Mesenchymal stem cell (in vitro differentiated cells and primary cell): ENCODE results near the gene HNRNPH3. TPM values are rescaled to one million over a fixed set of nuclear protein-coding genes. Genes with fewer than 3 reads are reported as not detected.
A peak's percentile ranks its signal among the peaks of the same experiment; 100 is the strongest.

Source experiments
- DNase-seq: peaks from one replicate; pipeline ENCODE4 v3.0.0-alpha.2; 2013
- H2AFZ ChIP-seq: one replicate; pipeline ENCODE4 v1.6.1; 2013; ENCODE audit warnings: low read depth, mild to moderate bottlenecking, control low read depth, inconsistent platforms, low read length, moderate library complexity
- H2AK5ac ChIP-seq: 2 replicates; pipeline ENCODE4 v1.6.1; 2013; ENCODE audit warnings: low read length, moderate library complexity, mild to moderate bottlenecking, inconsistent platforms; ENCODE audit not compliant: severe bottlenecking
- H2BK120ac ChIP-seq: one replicate; pipeline ENCODE4 v1.6.1; 2013; ENCODE audit warnings: low read depth, mild to moderate bottlenecking, inconsistent platforms, low read length, moderate library complexity
- H2BK12ac ChIP-seq, 2 experiments: one replicate each; pipeline ENCODE4 v1.6.1; 2013; ENCODE audit warnings: inconsistent platforms in 2 of 2, low read length in 2 of 2, mild to moderate bottlenecking in 2 of 2, moderate library complexity in 2 of 2, control low read depth in 1 of 2
- H2BK15ac ChIP-seq: one replicate; pipeline ENCODE4 v1.6.1; 2013; ENCODE audit warnings: mild to moderate bottlenecking, low read depth, inconsistent platforms; ENCODE audit not compliant: poor library complexity, severe bottlenecking
- H2BK5ac ChIP-seq: 2 replicates; pipeline ENCODE4 v1.6.1; 2013; ENCODE audit warnings: low read depth, mild to moderate bottlenecking, low read length, control low read depth, inconsistent platforms; ENCODE audit not compliant: poor library complexity, severe bottlenecking
- H3K14ac ChIP-seq, 2 experiments: one replicate each; pipeline ENCODE4 v1.6.1; 2013; ENCODE audit warnings: inconsistent platforms in 2 of 2, low read length in 2 of 2, control low read depth in 1 of 2, mild to moderate bottlenecking in 1 of 2, moderate library complexity in 1 of 2
- H3K18ac ChIP-seq, 2 experiments: one replicate each; pipeline ENCODE4 v1.6.1; 2013; ENCODE audit warnings: inconsistent platforms in 2 of 2, low read length in 2 of 2, control low read depth in 1 of 2, low read depth in 1 of 2, mild to moderate bottlenecking in 1 of 2
- H3K23ac ChIP-seq, 2 experiments: one replicate each; pipeline ENCODE4 v1.6.1; 2013; ENCODE audit warnings: inconsistent platforms in 2 of 2, low read length in 2 of 2, mild to moderate bottlenecking in 2 of 2, moderate library complexity in 2 of 2, control low read depth in 1 of 2
- H3K27ac ChIP-seq: 2 replicates; pipeline ENCODE4 v1.5.1; 2013; ENCODE audit warnings: mild to moderate bottlenecking, moderate library complexity, low read length, control low read depth, inconsistent platforms; ENCODE audit not compliant: poor library complexity, severe bottlenecking
- H3K27me3 ChIP-seq, 2 experiments: 2 replicates each; pipeline versions ENCODE4 v1.6.1 to v1.7.0; 2013; ENCODE audit warnings: low read length in 2 of 2, mild to moderate bottlenecking in 2 of 2, moderate library complexity in 2 of 2, control low read depth in 1 of 2, inconsistent platforms in 1 of 2; ENCODE audit not compliant: control insufficient read depth in 1 of 2, insufficient read depth in 1 of 2
- H3K36me3 ChIP-seq, 2 experiments: 2 replicates each; pipeline versions ENCODE4 v1.6.1 to v1.7.0; 2013; ENCODE audit warnings: low read length in 2 of 2, control low read depth in 1 of 2, inconsistent platforms in 1 of 2, low read depth in 1 of 2, mild to moderate bottlenecking in 1 of 2; ENCODE audit not compliant: insufficient read depth in 2 of 2, control insufficient read depth in 1 of 2
- H3K4ac ChIP-seq, 2 experiments: one replicate each; pipeline ENCODE4 v1.6.1; 2013; ENCODE audit warnings: inconsistent platforms in 2 of 2, low read length in 2 of 2, mild to moderate bottlenecking in 2 of 2, moderate library complexity in 2 of 2, control low read depth in 1 of 2, low read depth in 1 of 2
- H3K4me1 ChIP-seq: 2 replicates; pipeline ENCODE4 v1.6.1; 2013; ENCODE audit warnings: low read depth, low read length, control low read depth; ENCODE audit not compliant: control insufficient read depth, insufficient read depth
- H3K4me2 ChIP-seq: 2 replicates; pipeline ENCODE4 v1.6.1; 2013; ENCODE audit warnings: low read length, mild to moderate bottlenecking, inconsistent platforms; ENCODE audit not compliant: poor library complexity, severe bottlenecking
- H3K4me3 ChIP-seq, 2 experiments: 2 replicates each; pipeline versions ENCODE4 v1.5.1 to v1.7.0; 2013; ENCODE audit warnings: low read length in 2 of 2, mild to moderate bottlenecking in 2 of 2, control low read depth in 1 of 2, low read depth in 1 of 2; ENCODE audit not compliant: insufficient read depth in 1 of 2
- H3K79me1 ChIP-seq: replicated peaks from 2 replicates; pipeline ENCODE4 v1.6.1; 2013; ENCODE audit warnings: mild to moderate bottlenecking, control low read depth, low read length, inconsistent platforms; ENCODE audit not compliant: poor library complexity, severe bottlenecking
- H3K9ac ChIP-seq: 2 replicates; pipeline ENCODE4 v1.7.0; 2013; ENCODE audit warnings: mild to moderate bottlenecking, low read length, moderate library complexity
- H3K9me3 ChIP-seq: 2 replicates; pipeline ENCODE4 v1.7.0; 2013; ENCODE audit warnings: mild to moderate bottlenecking, low read length; ENCODE audit not compliant: control insufficient read depth
- H4K8ac ChIP-seq: one replicate; pipeline ENCODE4 v1.6.1; 2013; ENCODE audit warnings: inconsistent platforms, mild to moderate bottlenecking, low read length, moderate library complexity
- H4K91ac ChIP-seq: one replicate; pipeline ENCODE4 v1.6.1; 2013; ENCODE audit warnings: mild to moderate bottlenecking, low read length, inconsistent platforms
- WGBS: methylation state at CpG from one replicate; pipeline ENCODE4 v1.1.7; 2013; ENCODE audit warnings: mixed read lengths; 5-methylcytosine and 5-hydroxymethylcytosine counted together
- polyA plus RNA-seq, 2 experiments: library from polyadenylated mRNA; stranded (reverse); fragments of 200-250 nt; gene quantifications; one replicate each; pipeline ENCODE4 v1.2.3, GENCODE V29; 2013

HNRNPH3 gene
- 81.8 TPM for polyA plus RNA-seq (2013, experiment 1 of 2)
- polyA plus RNA-seq (2013, experiment 2 of 2), result 81.2 TPM

- under 1% methylated on average over 67 of the region's 73 CpGs for WGBS
- peaks cover 3% of the 10 kb centered on the region for H3K4me1 ChIP-seq
- peak within 1 kb of the TSS in 1 of 2 experiments; percentile 95 for H3K23ac ChIP-seq
- peak within 1 kb of the TSS; percentile 39 to 89 for H3K14ac ChIP-seq
- peak within 1 kb of the TSS; percentile 86 to 96 for H3K4ac ChIP-seq
- peak within 1 kb of the TSS; percentile 80 for H2BK120ac ChIP-seq
- H4K91ac ChIP-seq, result peak within 1 kb of the TSS; percentile 100
- peak within 1 kb of the TSS; percentile 99 for H3K27ac ChIP-seq
- H2AFZ ChIP-seq, result peak within 1 kb of the TSS; percentile 43
- peak within 1 kb of the TSS; percentile 85 for H2AK5ac ChIP-seq
- peak within 1 kb of the TSS; percentile 96 for H2BK5ac ChIP-seq
- no peaks in the 10 kb centered on the region for H3K9me3 ChIP-seq
- H3K9ac ChIP-seq, result peak within 1 kb of the TSS; percentile 100
- peaks cover 8% of the 10 kb centered on the region for H3K79me1 ChIP-seq
- peak within 1 kb of the TSS; percentile 80 for H2BK15ac ChIP-seq
- H4K8ac ChIP-seq, result peak within 1 kb of the TSS; percentile 95
- H3K18ac ChIP-seq, result peak within 1 kb of the TSS; percentile 93
- peaks cover 0 to 10% of the 10 kb centered on the region in 2 experiments for H3K36me3 ChIP-seq
- DNase-seq, result peak; percentile 97
- peak within 1 kb of the TSS; percentile 70 to 96 for H3K4me3 ChIP-seq
- peak within 1 kb of the TSS; percentile 72 for H3K4me2 ChIP-seq
- H2BK12ac ChIP-seq, result peak within 1 kb of the TSS; percentile 50 to 66
- H3K27me3 ChIP-seq, result no peaks in the 10 kb centered on the region
Observed at GRCh38 chr10:68331455-68332258, at the start of gene HNRNPH3. Gene HNRNPH3, plus strand, starts transcription at chr10:68332064. Its CDS starts 5,158 bp downstream, at chr10:68337222.

DNA sequence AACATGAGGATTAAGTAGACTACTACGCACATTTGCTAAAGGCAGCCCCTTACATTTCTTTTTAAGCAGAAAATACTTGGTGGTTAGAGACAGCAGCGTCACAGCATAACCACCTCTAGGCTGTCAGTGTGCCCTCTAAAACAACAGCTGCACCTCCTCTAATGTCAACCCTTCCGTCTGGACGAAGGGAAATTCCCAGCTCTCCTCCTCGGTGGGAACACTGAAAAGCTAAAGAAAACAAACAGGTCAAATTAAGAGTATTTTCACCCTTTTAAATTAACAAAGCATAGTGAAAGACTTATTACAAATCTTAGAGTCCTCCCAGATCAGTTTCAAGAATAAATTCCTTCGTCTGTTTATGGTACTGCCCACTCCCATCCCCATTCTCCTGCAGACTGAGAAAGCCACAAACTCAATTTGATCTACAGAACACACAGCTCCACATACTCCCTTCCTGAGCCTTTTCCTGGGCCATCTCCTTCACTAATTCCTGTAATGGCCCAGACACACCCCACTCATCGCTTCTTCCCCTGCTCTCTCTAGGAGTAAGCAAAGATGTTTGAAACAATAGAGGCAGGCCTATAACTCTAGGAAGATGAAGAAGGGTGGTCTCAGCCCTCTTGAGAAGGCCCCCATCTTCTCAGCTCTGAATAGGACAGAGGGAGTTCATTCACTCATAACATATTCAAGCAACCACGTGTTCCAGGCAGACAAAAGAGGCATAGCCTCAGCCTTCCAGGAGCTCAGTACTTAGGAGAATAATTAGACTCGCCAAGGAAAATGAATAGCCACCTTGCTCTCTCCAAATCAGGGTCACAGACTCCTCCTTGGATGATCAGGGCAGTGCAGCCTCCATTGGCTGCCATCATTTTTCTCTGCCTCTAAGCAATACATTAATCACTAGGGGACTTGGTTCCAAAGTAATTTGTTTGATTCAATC, 47.5 kb upstream of the HNRNPH3 start:
- H3K27me3 ChIP-seq, result no peaks in the 10 kb centered on the region
- 51% methylated on average over 9 of the region's 9 CpGs for WGBS
- H3K23ac ChIP-seq, result no peak overlapping the region
- H3K79me1 ChIP-seq, result no peaks in the 10 kb centered on the region
- no peak overlapping the region for H3K4me3 ChIP-seq
- H4K91ac ChIP-seq, result no peak overlapping the region
- H3K18ac ChIP-seq, result no peak overlapping the region
- peak; percentile 67 for DNase-seq
- no peak overlapping the region for H2BK120ac ChIP-seq
- H3K9ac ChIP-seq, result no peak overlapping the region
- H2BK12ac ChIP-seq, result no peak overlapping the region
- H2AFZ ChIP-seq, result no peak overlapping the region
- H3K9me3 ChIP-seq, result no peaks in the 10 kb centered on the region
- H2AK5ac ChIP-seq, result no peak overlapping the region
- peaks cover 0 to 3% of the 10 kb centered on the region in 2 experiments for H3K36me3 ChIP-seq
- no peak overlapping the region for H3K4ac ChIP-seq
- H3K27ac ChIP-seq, result no peak overlapping the region
- H2BK15ac ChIP-seq, result no peak overlapping the region
- no peak overlapping the region for H2BK5ac ChIP-seq
- H3K14ac ChIP-seq, result no peak overlapping the region
- H3K4me2 ChIP-seq, result no peak overlapping the region
- peaks cover 1% of the 10 kb centered on the region for H3K4me1 ChIP-seq
- H4K8ac ChIP-seq, result no peak overlapping the region

- no peak overlapping the region for H4K8ac ChIP-seq
- no peak overlapping the region for H3K14ac ChIP-seq
- H3K36me3 ChIP-seq, result peaks cover 0 to 3% of the 10 kb centered on the region in 2 experiments
- H3K4me1 ChIP-seq, result peaks cover 1% of the 10 kb centered on the region
- H3K27me3 ChIP-seq, result no peaks in the 10 kb centered on the region
- no peak overlapping the region for H2AFZ ChIP-seq
- no peak overlapping the region for H3K4ac ChIP-seq
- no peak overlapping the region for H2BK5ac ChIP-seq
- no peak overlapping the region for H4K91ac ChIP-seq
- H2BK12ac ChIP-seq, result no peak overlapping the region
- H3K23ac ChIP-seq, result no peak overlapping the region
- 48% methylated on average over 4 of the region's 4 CpGs for WGBS
- no peak overlapping the region for H3K9ac ChIP-seq
- H3K27ac ChIP-seq, result no peak overlapping the region
- no peak overlapping the region for H3K18ac ChIP-seq
- no peak overlapping the region for H3K4me3 ChIP-seq
- H3K79me1 ChIP-seq, result no peaks in the 10 kb centered on the region
- H3K9me3 ChIP-seq, result no peaks in the 10 kb centered on the region
- no peak overlapping the region for H2AK5ac ChIP-seq
- no peak overlapping the region for H2BK120ac ChIP-seq
- no peak overlapping the region for H3K4me2 ChIP-seq
- H2BK15ac ChIP-seq, result no peak overlapping the region
- no peak for DNase-seq
Observed at GRCh38 chr10:68288717-68289116, 43.1 kb upstream of the HNRNPH3 start.

DNA sequence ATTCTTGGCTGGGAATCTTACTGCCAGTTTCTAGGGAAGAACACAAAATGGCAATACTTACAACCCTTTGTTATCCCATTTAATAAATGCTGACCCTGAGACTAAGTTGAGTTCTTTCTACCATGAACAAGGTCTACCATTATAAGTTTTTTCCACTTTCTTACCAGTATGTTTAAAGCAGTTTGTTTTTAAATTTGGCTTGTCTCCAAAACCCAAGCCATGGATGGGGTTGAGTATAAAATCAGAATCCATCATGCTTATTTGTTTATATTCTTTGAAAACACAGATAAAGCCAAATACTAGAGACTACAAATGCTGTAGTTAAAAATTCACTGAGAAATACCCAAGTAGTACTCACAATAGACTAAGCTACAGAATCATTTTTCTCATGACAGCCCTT, 41.1 kb upstream of the HNRNPH3 start:
- no peak overlapping the region for H3K9ac ChIP-seq
- no peak overlapping the region for H2AFZ ChIP-seq
- no peak overlapping the region for H3K4me2 ChIP-seq
- no peak overlapping the region for H2BK5ac ChIP-seq
- H3K18ac ChIP-seq, result no peak overlapping the region
- no peak overlapping the region for H3K4ac ChIP-seq
- no peak overlapping the region for H3K23ac ChIP-seq
- H3K4me1 ChIP-seq, result no peaks in the 10 kb centered on the region
- H3K9me3 ChIP-seq, result no peaks in the 10 kb centered on the region
- H4K91ac ChIP-seq, result no peak overlapping the region
- no peak overlapping the region for H3K4me3 ChIP-seq
- H2BK12ac ChIP-seq, result no peak overlapping the region
- no peak overlapping the region for H2BK120ac ChIP-seq
- H2BK15ac ChIP-seq, result no peak overlapping the region
- peaks cover 0 to 3% of the 10 kb centered on the region in 2 experiments for H3K36me3 ChIP-seq
- H4K8ac ChIP-seq, result no peak overlapping the region
- no peak overlapping the region for H2AK5ac ChIP-seq
- DNase-seq, result no peak
- no peaks in the 10 kb centered on the region for H3K27me3 ChIP-seq
- no peak overlapping the region for H3K27ac ChIP-seq
- H3K79me1 ChIP-seq, result no peaks in the 10 kb centered on the region
- no peak overlapping the region for H3K14ac ChIP-seq
